ENCODE results near the gene ADAMTS15.

The ADAMTS15 gene

DNA sequence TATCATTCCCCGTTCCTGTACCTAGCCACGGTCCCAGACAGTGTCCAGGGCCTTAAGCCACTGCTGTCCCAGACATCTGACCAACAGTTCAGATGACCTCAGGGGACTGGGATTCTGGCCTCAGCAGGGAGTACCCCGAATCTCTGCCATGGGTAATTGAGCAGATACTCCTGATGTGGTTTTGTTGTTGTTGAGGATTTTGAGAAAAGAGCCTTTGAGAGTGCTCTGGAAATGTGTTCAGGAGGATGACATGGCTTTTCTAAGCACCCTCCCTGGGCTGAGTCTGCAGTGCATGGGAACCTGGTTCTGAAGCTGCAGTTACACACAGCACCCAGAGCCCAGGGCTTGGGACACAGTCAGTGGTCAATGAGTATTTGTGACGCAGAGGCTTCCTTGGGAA is 30.4 kb downstream of the ADAMTS15 start:
- no peak for TF ChIP-seq GATA3 (IDR thresholded peaks at IDR 0.05; ENCODE audit: low read depth, low read length)
- TF ChIP-seq GATA2 (IDR thresholded peaks at IDR 0.05; ENCODE audit: low read depth, low read length) = no peak

GRCh38 chr11:130480186-130480585 is 31.7 kb downstream of the ADAMTS15 start:
- TF ChIP-seq GATA3 (IDR thresholded peaks at IDR 0.05; ENCODE audit: low read depth, low read length) (no peak), GATA2 (IDR thresholded peaks at IDR 0.05; ENCODE audit: low read depth, low read length) (no peak)

DNA sequence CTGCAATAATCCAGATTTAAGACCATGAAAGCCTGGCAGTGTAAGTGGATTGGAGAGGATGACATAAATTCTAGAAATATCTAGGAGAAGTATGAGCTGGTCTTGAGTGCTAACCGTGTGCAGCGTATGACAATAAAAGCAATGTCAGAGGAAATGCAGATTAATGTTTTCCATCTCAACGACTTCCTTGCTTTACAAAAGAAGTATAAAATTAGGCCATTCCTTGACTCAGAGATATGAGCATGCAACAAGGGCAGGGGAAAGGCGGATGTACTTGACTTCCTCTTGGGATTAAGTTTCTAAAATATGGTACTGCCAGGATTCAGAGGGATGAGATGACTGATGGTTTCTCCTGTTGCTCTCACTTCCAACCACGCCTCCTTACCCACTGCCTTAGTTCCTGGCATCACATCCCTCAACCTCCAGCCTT is 32.3 kb downstream of the ADAMTS15 start:
- no peak for TF ChIP-seq GATA2 (IDR thresholded peaks at IDR 0.05; ENCODE audit: low read depth, low read length)
- TF ChIP-seq GATA3 (IDR thresholded peaks at IDR 0.05; ENCODE audit: low read depth, low read length) = no peak

DNA sequence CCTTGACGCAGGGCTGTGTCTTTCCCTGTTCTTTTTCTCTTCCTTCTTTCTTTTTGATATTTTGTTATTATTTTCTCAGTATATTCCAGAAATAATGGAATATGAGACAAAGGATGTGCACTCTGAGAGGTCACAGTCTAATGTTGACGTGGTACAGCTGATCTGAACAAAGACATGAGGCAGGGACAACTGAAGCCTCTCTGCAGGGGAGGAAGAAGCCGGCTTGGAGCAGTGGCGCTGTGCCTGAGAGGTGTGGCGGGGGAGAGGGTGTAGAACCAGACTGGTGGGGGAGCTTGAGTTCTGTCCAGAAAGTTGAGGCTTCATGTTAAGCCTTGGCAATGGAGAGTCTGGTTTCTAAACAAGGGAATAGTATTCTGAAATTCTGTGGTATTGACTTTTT is 34.7 kb downstream of the ADAMTS15 start:
- TF ChIP-seq GATA3 (IDR thresholded peaks at IDR 0.05; ENCODE audit: low read depth, low read length) = no peak
- TF ChIP-seq GATA2 (IDR thresholded peaks at IDR 0.05; ENCODE audit: low read depth, low read length) = no peak

GRCh38 chr11:130485983-130486382 is 37.5 kb downstream of the ADAMTS15 start:
- TF ChIP-seq GATA2 (IDR thresholded peaks at IDR 0.05; ENCODE audit: low read depth, low read length) (no peak), GATA3 (IDR thresholded peaks at IDR 0.05; ENCODE audit: low read depth, low read length) (no peak)

- TF ChIP-seq GATA3 (IDR thresholded peaks at IDR 0.05; ENCODE audit: low read depth, low read length) (no peak), GATA2 (IDR thresholded peaks at IDR 0.05; ENCODE audit: low read depth, low read length) (no peak)
Measured at GRCh38 chr11:130486391-130486836, 38.0 kb downstream of the ADAMTS15 start.

- no peak for TF ChIP-seq GATA2 (IDR thresholded peaks at IDR 0.05; ENCODE audit: low read depth, low read length)
- no peak for TF ChIP-seq GATA3 (IDR thresholded peaks at IDR 0.05; ENCODE audit: low read depth, low read length)
Measured at GRCh38 chr11:130486987-130487923, 38.8 kb downstream of the ADAMTS15 start.

DNA sequence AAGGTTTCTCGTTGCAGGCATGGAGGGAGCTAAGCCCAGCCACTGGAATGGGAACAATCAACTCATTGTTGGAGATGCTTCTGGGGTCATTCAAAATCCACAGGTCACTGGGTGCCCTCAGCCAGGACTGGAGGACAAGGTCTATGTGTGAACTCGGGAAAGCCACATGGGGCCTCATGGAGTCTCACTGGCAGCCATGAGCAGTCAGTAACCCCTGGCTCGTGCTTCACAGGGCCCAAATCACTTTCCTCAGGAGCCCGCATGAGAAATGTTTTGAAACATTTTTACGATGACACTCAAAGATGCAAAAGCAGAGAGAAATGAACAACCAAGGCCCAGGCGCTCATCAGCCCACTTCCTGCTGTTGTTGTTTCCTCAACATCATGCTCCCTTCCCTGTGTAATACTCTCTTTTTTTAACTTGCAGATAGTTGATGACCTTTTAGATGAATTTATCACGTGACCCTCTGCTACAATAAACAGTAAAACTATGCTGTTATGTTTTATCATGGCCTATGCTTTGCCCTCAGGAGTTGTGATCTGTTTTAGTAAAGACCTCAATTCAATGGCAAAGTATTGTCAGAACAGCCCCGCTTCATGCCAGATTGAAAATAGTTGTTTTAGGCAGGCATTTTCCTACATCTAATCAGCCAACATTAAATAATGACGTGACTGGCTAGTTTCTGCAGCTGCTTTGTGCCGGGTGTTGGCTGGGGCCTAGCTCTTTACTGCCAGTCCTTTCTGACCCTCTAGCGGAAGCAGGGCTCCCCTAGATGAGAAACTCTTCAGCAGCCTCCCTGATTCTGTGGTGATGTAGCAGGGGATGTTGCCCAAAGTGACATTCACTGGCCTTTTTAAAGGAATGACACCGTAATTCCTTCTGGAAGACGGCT is 39.7 kb downstream of the ADAMTS15 start:
- TF ChIP-seq GATA3 (IDR thresholded peaks at IDR 0.05; ENCODE audit: low read depth, low read length) = no peak

- TF ChIP-seq GATA2 (IDR thresholded peaks at IDR 0.05; ENCODE audit: low read depth, low read length) (no peak), GATA3 (IDR thresholded peaks at IDR 0.05; ENCODE audit: low read depth, low read length) (no peak)
Measured at GRCh38 chr11:130488848-130489584, 40.6 kb downstream of the ADAMTS15 start.

DNA sequence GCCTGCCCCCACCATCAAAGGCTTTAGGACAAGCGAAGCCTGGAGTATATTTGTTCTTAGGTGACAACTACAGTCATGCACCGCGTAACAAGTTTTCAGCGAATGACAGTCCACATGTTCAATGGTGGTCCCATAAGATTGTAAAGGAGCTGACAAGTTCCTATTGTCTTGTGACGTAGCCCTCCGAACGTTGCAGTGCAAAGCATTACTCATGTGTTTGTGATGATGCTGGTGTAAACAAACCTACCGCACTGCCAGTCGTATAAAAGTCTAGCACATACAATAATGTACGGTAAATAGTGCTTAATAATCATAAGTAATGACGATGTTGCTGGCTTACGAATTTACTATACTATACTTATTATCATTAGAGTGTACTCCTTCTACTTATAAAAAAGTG is 41.3 kb downstream of the ADAMTS15 start:
- TF ChIP-seq GATA2 (IDR thresholded peaks at IDR 0.05; ENCODE audit: low read depth, low read length) (no peak), GATA3 (IDR thresholded peaks at IDR 0.05; ENCODE audit: low read depth, low read length) (no peak)

DNA sequence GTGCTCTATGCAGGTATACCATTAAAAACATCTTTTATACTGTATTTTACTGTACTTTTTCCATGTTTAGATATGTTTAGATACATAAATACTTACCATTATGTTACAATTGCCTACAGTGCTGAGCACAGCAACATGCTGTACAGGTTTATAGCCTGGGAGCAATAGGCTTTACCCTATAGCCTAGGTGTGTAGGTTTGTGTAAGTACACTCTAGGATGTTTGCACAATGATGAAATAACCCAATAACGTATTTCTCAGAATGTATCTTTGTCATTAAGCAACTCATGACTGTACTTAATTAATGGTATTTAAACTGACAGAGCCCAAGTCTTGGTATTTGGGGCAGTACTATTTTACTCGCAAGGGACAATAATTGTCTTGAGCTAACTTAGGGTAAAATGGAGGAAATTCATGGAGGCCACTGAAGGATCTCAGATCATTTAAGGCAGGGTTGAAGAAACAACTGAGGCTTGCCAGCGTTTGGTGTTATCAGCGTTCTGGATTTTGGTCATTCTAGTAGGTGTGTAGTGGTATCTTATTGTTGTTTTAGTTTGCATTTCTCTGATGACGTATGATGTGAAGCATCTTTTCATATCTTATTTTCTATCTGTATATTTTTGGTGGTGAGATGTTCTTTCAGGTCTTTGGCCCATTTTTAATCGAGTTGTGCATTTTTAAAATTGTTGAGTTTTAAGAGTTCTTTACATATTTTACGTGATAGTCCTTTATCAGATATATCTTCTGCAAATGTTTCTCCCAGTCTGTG is 42.4 kb downstream of the ADAMTS15 start:
- no peak for TF ChIP-seq GATA2 (IDR thresholded peaks at IDR 0.05; ENCODE audit: low read depth, low read length)
- TF ChIP-seq GATA3 (IDR thresholded peaks at IDR 0.05; ENCODE audit: low read depth, low read length) = no peak

GRCh38 chr11:130498181-130498580 is 49.7 kb downstream of the ADAMTS15 start:
- no peak for TF ChIP-seq GATA2 (IDR thresholded peaks at IDR 0.05; ENCODE audit: low read depth, low read length)
- TF ChIP-seq GATA3 (IDR thresholded peaks at IDR 0.05; ENCODE audit: low read depth, low read length) = no peak

DNA sequence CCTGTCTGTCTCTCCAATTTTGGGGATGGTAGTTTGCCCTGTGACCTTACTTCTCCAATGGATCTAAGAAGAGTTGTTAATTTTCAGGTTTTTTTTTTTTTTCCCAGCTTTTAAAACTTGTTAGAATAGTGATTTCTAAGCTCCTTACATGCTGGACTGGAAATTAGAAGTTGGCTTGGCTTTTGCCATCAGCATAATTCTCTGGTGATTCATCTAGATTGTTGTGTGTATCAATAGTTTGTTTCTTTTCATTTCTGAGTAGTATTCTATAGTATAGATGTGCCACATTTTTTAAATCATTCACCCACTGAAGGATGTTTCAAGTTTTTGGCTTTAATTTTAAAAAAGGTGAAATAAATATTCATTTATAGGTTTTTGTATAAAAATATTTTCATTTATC is 51.4 kb downstream of the ADAMTS15 start:
- TF ChIP-seq GATA2 (IDR thresholded peaks at IDR 0.05; ENCODE audit: low read depth, low read length) = no peak
- no peak for TF ChIP-seq GATA3 (IDR thresholded peaks at IDR 0.05; ENCODE audit: low read depth, low read length)
